ENCODE results near the gene DQX1.
"Not testable (repeated sequence)": the region's sequence is repeated elsewhere in the genome, so short reads cannot be mapped to it uniquely, and the experiment has no call there.

Gene DQX1

GRCh38 chr2:74471332-74472065 is 54.5 kb downstream of the DQX1 start:
- peak overlapping the region; percentile 42 for H3K4me3 ChIP-seq (ENCODE audit: severe bottlenecking)
- H3K9me3 ChIP-seq (ENCODE audit: severe bottlenecking), result no peaks in the 10 kb centered on the region
- H3K27me3 ChIP-seq (ENCODE audit: insufficient read depth, poor library complexity, severe bottlenecking), result no peaks in the 10 kb centered on the region
- H3K36me3 ChIP-seq (ENCODE audit: low read depth), result peaks cover 18% of the 10 kb centered on the region
- H3K27ac ChIP-seq (ENCODE audit: poor library complexity, severe bottlenecking), result peak overlapping the region; percentile 90
- DNase-seq (ENCODE audit: low spot score) (no peak), ATAC-seq (ENCODE audit: low read depth) (no peak)
- peaks cover 3% of the 10 kb centered on the region for H3K4me1 ChIP-seq (ENCODE audit: insufficient read depth, poor library complexity, severe bottlenecking)
- TF ChIP-seq CTCF (IDR thresholded peaks at IDR 0.05; ENCODE audit: poor library complexity, severe bottlenecking), result no peak

GRCh38 chr2:74470742-74471141 is 55.3 kb downstream of the DQX1 start:
- ATAC-seq (ENCODE audit: low read depth); H3K9me3 ChIP-seq (ENCODE audit: severe bottlenecking); H3K4me1 ChIP-seq (ENCODE audit: insufficient read depth, poor library complexity, severe bottlenecking); H3K27me3 ChIP-seq (ENCODE audit: insufficient read depth, poor library complexity, severe bottlenecking); DNase-seq (ENCODE audit: low spot score); H3K4me3 ChIP-seq (ENCODE audit: severe bottlenecking): not testable (repeated sequence)
- H3K36me3 ChIP-seq (ENCODE audit: low read depth), result peaks cover 12% of the 10 kb centered on the region; the same call in 1 of the 2 replicates
- H3K27ac ChIP-seq (ENCODE audit: poor library complexity, severe bottlenecking), result peak overlapping the region; percentile 90
